Mesenchymal stem cell (in vitro differentiated cells and primary cell): ENCODE results near the gene PCDHB16.
"Not testable (repeated sequence)": the region's sequence is repeated elsewhere in the genome, so short reads cannot be mapped to it uniquely, and the experiment has no call there.

Experiments used
- DNase-seq: peaks from one replicate; pipeline ENCODE4 v3.0.0-alpha.2; 2013
- H2AFZ ChIP-seq: one replicate; pipeline ENCODE4 v1.6.1; 2013; ENCODE audit warnings: low read depth, mild to moderate bottlenecking, control low read depth, inconsistent platforms, low read length, moderate library complexity
- H2AK5ac ChIP-seq: 2 replicates; pipeline ENCODE4 v1.6.1; 2013; ENCODE audit warnings: low read length, moderate library complexity, mild to moderate bottlenecking, inconsistent platforms; ENCODE audit not compliant: severe bottlenecking
- H2BK120ac ChIP-seq: one replicate; pipeline ENCODE4 v1.6.1; 2013; ENCODE audit warnings: low read depth, mild to moderate bottlenecking, inconsistent platforms, low read length, moderate library complexity
- H2BK12ac ChIP-seq, 2 experiments: one replicate each; pipeline ENCODE4 v1.6.1; 2013; ENCODE audit warnings: inconsistent platforms in 2 of 2, low read length in 2 of 2, mild to moderate bottlenecking in 2 of 2, moderate library complexity in 2 of 2, control low read depth in 1 of 2
- H2BK15ac ChIP-seq: one replicate; pipeline ENCODE4 v1.6.1; 2013; ENCODE audit warnings: mild to moderate bottlenecking, low read depth, inconsistent platforms; ENCODE audit not compliant: poor library complexity, severe bottlenecking
- H2BK5ac ChIP-seq: 2 replicates; pipeline ENCODE4 v1.6.1; 2013; ENCODE audit warnings: low read depth, mild to moderate bottlenecking, low read length, control low read depth, inconsistent platforms; ENCODE audit not compliant: poor library complexity, severe bottlenecking
- H3K14ac ChIP-seq, 2 experiments: one replicate each; pipeline ENCODE4 v1.6.1; 2013; ENCODE audit warnings: inconsistent platforms in 2 of 2, low read length in 2 of 2, control low read depth in 1 of 2, mild to moderate bottlenecking in 1 of 2, moderate library complexity in 1 of 2
- H3K18ac ChIP-seq, 2 experiments: one replicate each; pipeline ENCODE4 v1.6.1; 2013; ENCODE audit warnings: inconsistent platforms in 2 of 2, low read length in 2 of 2, control low read depth in 1 of 2, low read depth in 1 of 2, mild to moderate bottlenecking in 1 of 2
- H3K23ac ChIP-seq, 2 experiments: one replicate each; pipeline ENCODE4 v1.6.1; 2013; ENCODE audit warnings: inconsistent platforms in 2 of 2, low read length in 2 of 2, mild to moderate bottlenecking in 2 of 2, moderate library complexity in 2 of 2, control low read depth in 1 of 2
- H3K27ac ChIP-seq: 2 replicates; pipeline ENCODE4 v1.5.1; 2013; ENCODE audit warnings: mild to moderate bottlenecking, moderate library complexity, low read length, control low read depth, inconsistent platforms; ENCODE audit not compliant: poor library complexity, severe bottlenecking
- H3K27me3 ChIP-seq, 2 experiments: 2 replicates each; pipeline versions ENCODE4 v1.6.1 to v1.7.0; 2013; ENCODE audit warnings: low read length in 2 of 2, mild to moderate bottlenecking in 2 of 2, moderate library complexity in 2 of 2, control low read depth in 1 of 2, inconsistent platforms in 1 of 2; ENCODE audit not compliant: control insufficient read depth in 1 of 2, insufficient read depth in 1 of 2
- H3K36me3 ChIP-seq, 2 experiments: 2 replicates each; pipeline versions ENCODE4 v1.6.1 to v1.7.0; 2013; ENCODE audit warnings: low read length in 2 of 2, control low read depth in 1 of 2, inconsistent platforms in 1 of 2, low read depth in 1 of 2, mild to moderate bottlenecking in 1 of 2; ENCODE audit not compliant: insufficient read depth in 2 of 2, control insufficient read depth in 1 of 2
- H3K4ac ChIP-seq, 2 experiments: one replicate each; pipeline ENCODE4 v1.6.1; 2013; ENCODE audit warnings: inconsistent platforms in 2 of 2, low read length in 2 of 2, mild to moderate bottlenecking in 2 of 2, moderate library complexity in 2 of 2, control low read depth in 1 of 2, low read depth in 1 of 2
- H3K4me1 ChIP-seq: 2 replicates; pipeline ENCODE4 v1.6.1; 2013; ENCODE audit warnings: low read depth, low read length, control low read depth; ENCODE audit not compliant: control insufficient read depth, insufficient read depth
- H3K4me2 ChIP-seq: 2 replicates; pipeline ENCODE4 v1.6.1; 2013; ENCODE audit warnings: low read length, mild to moderate bottlenecking, inconsistent platforms; ENCODE audit not compliant: poor library complexity, severe bottlenecking
- H3K4me3 ChIP-seq, 2 experiments: 2 replicates each; pipeline versions ENCODE4 v1.5.1 to v1.7.0; 2013; ENCODE audit warnings: low read length in 2 of 2, mild to moderate bottlenecking in 2 of 2, control low read depth in 1 of 2, low read depth in 1 of 2; ENCODE audit not compliant: insufficient read depth in 1 of 2
- H3K79me1 ChIP-seq: replicated peaks from 2 replicates; pipeline ENCODE4 v1.6.1; 2013; ENCODE audit warnings: mild to moderate bottlenecking, control low read depth, low read length, inconsistent platforms; ENCODE audit not compliant: poor library complexity, severe bottlenecking
- H3K9ac ChIP-seq: 2 replicates; pipeline ENCODE4 v1.7.0; 2013; ENCODE audit warnings: mild to moderate bottlenecking, low read length, moderate library complexity
- H3K9me3 ChIP-seq: 2 replicates; pipeline ENCODE4 v1.7.0; 2013; ENCODE audit warnings: mild to moderate bottlenecking, low read length; ENCODE audit not compliant: control insufficient read depth
- H4K8ac ChIP-seq: one replicate; pipeline ENCODE4 v1.6.1; 2013; ENCODE audit warnings: inconsistent platforms, mild to moderate bottlenecking, low read length, moderate library complexity
- H4K91ac ChIP-seq: one replicate; pipeline ENCODE4 v1.6.1; 2013; ENCODE audit warnings: mild to moderate bottlenecking, low read length, inconsistent platforms
- WGBS: methylation state at CpG from one replicate; pipeline ENCODE4 v1.1.7; 2013; ENCODE audit warnings: mixed read lengths; 5-methylcytosine and 5-hydroxymethylcytosine counted together

The PCDHB16 gene

GRCh38 chr5:141192110-141192725, 10.0 kb downstream of the PCDHB16 start, which contains the start of gene PCDHB10:
TSS of gene PCDHB10 (plus strand) at chr5:141192353. CDS start at chr5:141192553, 200 bp downstream.
- WGBS = 23% methylated on average over 7 of the region's 10 CpGs

GRCh38 chr5:141194332-141194731, 12.1 kb downstream of the PCDHB16 start:
- H3K79me1 ChIP-seq, H3K23ac ChIP-seq, H3K4me2 ChIP-seq, H2BK5ac ChIP-seq, H4K8ac ChIP-seq, H3K4me1 ChIP-seq, H3K4ac ChIP-seq, H3K27ac ChIP-seq, H3K4me3 ChIP-seq, H2BK120ac ChIP-seq, H2AFZ ChIP-seq, DNase-seq, H3K18ac ChIP-seq, H2BK15ac ChIP-seq, H3K36me3 ChIP-seq, H3K27me3 ChIP-seq, H4K91ac ChIP-seq, H3K9ac ChIP-seq, H2AK5ac ChIP-seq, H3K14ac ChIP-seq, H2BK12ac ChIP-seq: not testable (repeated sequence)
- peaks cover 74% of the 10 kb centered on the region for H3K9me3 ChIP-seq
- WGBS = 98% methylated on average over 13 of the region's 37 CpGs

More at GRCh38 chr5:141192110-141192725, 10.0 kb downstream of the PCDHB16 start, which contains the start of gene PCDHB10:
- peak; percentile 44 for DNase-seq
- Histone ChIP-seq H2AK5ac (no peak within 1 kb of the TSS), H2BK5ac (no peak within 1 kb of the TSS), H2BK12ac (no peak within 1 kb of the TSS), H3K23ac (no peak within 1 kb of the TSS), H3K9me3 (peaks cover 56% of the 10 kb centered on the region), H3K4me1 (no peaks in the 10 kb centered on the region), H3K9ac (no peak within 1 kb of the TSS), H3K14ac (no peak within 1 kb of the TSS), H3K4me3 (no peak within 1 kb of the TSS), H3K4ac (no peak within 1 kb of the TSS), H4K91ac (no peak within 1 kb of the TSS), H3K4me2 (no peak within 1 kb of the TSS), H4K8ac (no peak within 1 kb of the TSS), H3K27ac (no peak within 1 kb of the TSS), H3K79me1 (no peaks in the 10 kb centered on the region), H2AFZ (peak within 1 kb of the TSS; percentile 11), H2BK15ac (no peak within 1 kb of the TSS), H3K18ac (no peak within 1 kb of the TSS), H2BK120ac (no peak within 1 kb of the TSS), H3K27me3 (no peaks in the 10 kb centered on the region), H3K36me3 (no peaks in the 10 kb centered on the region)

DNA sequence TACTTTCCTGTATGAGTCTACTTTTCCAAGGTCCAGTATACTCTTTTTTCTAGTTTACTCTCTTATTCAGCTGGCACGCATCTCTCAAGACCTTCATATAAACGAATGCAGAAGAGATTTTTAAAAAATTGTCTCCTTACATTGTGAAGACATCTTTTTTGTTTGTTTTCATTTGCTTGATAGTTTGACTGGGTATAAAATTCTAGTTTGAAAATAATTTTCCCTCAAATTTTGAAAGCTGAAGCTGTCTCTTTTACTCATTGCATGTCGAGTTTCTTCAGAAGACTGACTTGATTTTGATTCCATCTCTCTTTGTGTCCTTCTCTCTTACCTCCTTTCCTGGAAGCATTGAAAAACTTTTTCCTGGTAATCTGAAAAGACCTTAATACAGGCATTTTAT, 14.2 kb downstream of the PCDHB16 start:
- DNase-seq = no peak
- H3K4me3 ChIP-seq = no peak overlapping the region
- no peak overlapping the region for H2BK5ac ChIP-seq
- no peak overlapping the region for H3K18ac ChIP-seq
- H2BK120ac ChIP-seq = no peak overlapping the region
- no peaks in the 10 kb centered on the region for H3K4me1 ChIP-seq
- no peak overlapping the region for H4K8ac ChIP-seq
- peaks cover 76% of the 10 kb centered on the region for H3K9me3 ChIP-seq
- H3K27ac ChIP-seq = no peak overlapping the region
- no peak overlapping the region for H2BK12ac ChIP-seq
- no peak overlapping the region for H3K14ac ChIP-seq
- H3K4ac ChIP-seq = no peak overlapping the region
- no peak overlapping the region for H2AK5ac ChIP-seq
- no peaks in the 10 kb centered on the region for H3K79me1 ChIP-seq
- H2BK15ac ChIP-seq = no peak overlapping the region
- WGBS = 42% methylated on average over 1 of the region's 3 CpGs
- H3K36me3 ChIP-seq = no peaks in the 10 kb centered on the region
- no peak overlapping the region for H3K23ac ChIP-seq
- H3K9ac ChIP-seq = no peak overlapping the region
- no peak overlapping the region for H2AFZ ChIP-seq
- no peak overlapping the region for H4K91ac ChIP-seq
- H3K27me3 ChIP-seq = no peaks in the 10 kb centered on the region
- H3K4me2 ChIP-seq = no peak overlapping the region

GRCh38 chr5:141199359-141200235, 17.4 kb downstream of the PCDHB16 start, which contains the start of gene PCDHB11:
TSS of gene PCDHB11 (plus strand) at chr5:141199627. CDS start at chr5:141199775, 148 bp downstream.
- H3K18ac ChIP-seq = no peak within 1 kb of the TSS
- no peak within 1 kb of the TSS for H4K8ac ChIP-seq
- WGBS = 71% methylated on average over 18 of the region's 21 CpGs
- H3K79me1 ChIP-seq = no peaks in the 10 kb centered on the region
- H2BK5ac ChIP-seq = no peak within 1 kb of the TSS
- H3K4me2 ChIP-seq = no peak within 1 kb of the TSS
- no peaks in the 10 kb centered on the region for H3K36me3 ChIP-seq
- H3K14ac ChIP-seq = no peak within 1 kb of the TSS
- H3K4me3 ChIP-seq = no peak within 1 kb of the TSS
- no peak for DNase-seq
- H3K27me3 ChIP-seq = no peaks in the 10 kb centered on the region
- no peaks in the 10 kb centered on the region for H3K4me1 ChIP-seq
- H2BK120ac ChIP-seq = no peak within 1 kb of the TSS
- H2BK15ac ChIP-seq = no peak within 1 kb of the TSS
- H3K4ac ChIP-seq = no peak within 1 kb of the TSS
- peaks cover 76% of the 10 kb centered on the region for H3K9me3 ChIP-seq
- no peak within 1 kb of the TSS for H2AK5ac ChIP-seq
- no peak within 1 kb of the TSS for H2AFZ ChIP-seq
- no peak within 1 kb of the TSS for H3K23ac ChIP-seq
- H2BK12ac ChIP-seq = no peak within 1 kb of the TSS
- no peak within 1 kb of the TSS for H3K9ac ChIP-seq
- no peak within 1 kb of the TSS for H4K91ac ChIP-seq
- H3K27ac ChIP-seq = no peak within 1 kb of the TSS
